T-cell (primary cell): ENCODE measurements around the gene CLEC1B. TPM values are rescaled to one million over a fixed set of nuclear protein-coding genes. Genes with fewer than 3 reads are reported as not detected.

ENCODE experiments used
- ATAC-seq, 4 experiments: fragments of 200-7000 bp in 3 of 4; fragments of 150-1000 bp in 1 of 4; cut with Tn5 transposase; replicated peaks in 1 of 4; 1 replicate in 3 of 4; 2 replicates in 1 of 4; pipeline ENCODE4 v1.10.0; 2021; ENCODE audit warnings: moderate library complexity in 3 of 4, mild to moderate bottlenecking in 2 of 4, moderate number of reproducible peaks in 1 of 4
- CTCF ChIA-PET, 2 donors: fragments of 300-600 bp; sonication (Branson Sonifier 250); formaldehyde crosslinking; loops; one replicate each; lab custom pipeline; 2022; ENCODE audit warnings: antibody characterized with exemption in 2 of 2; lab: Charles Lee
- POLR2A ChIA-PET, 2 donors: fragments of 300-600 bp; sonication (Branson Sonifier 250); formaldehyde crosslinking; loops; one replicate each; lab custom pipeline; 2022; ENCODE audit warnings: antibody characterized with exemption in 2 of 2; lab: Charles Lee
- DNase-seq, 35 experiments: peaks; one replicate each; pipeline versions ENCODE4 v3.0.0 to v3.0.0-alpha.2; 2013 to 2023
- H3K27ac ChIP-seq: one replicate; pipeline ENCODE4 v1.5.1; 2013; ENCODE audit warnings: low read length
- H3K27me3 ChIP-seq, 2 experiments: replicated peaks in 1 of 2; 1 replicate in 1 of 2; 2 replicates in 1 of 2; pipeline versions ENCODE4 v1.6.1 to v1.7.0; 2013; ENCODE audit warnings: low read length in 1 of 2, mixed read lengths in 1 of 2; ENCODE audit not compliant: control insufficient read depth in 2 of 2, insufficient read depth in 2 of 2; ENCODE audit errors: extremely low read depth in 1 of 2
- H3K36me3 ChIP-seq, 2 donors: 1 replicate in 1 of 2; 2 replicates in 1 of 2; pipeline versions ENCODE4 v1.6.1 to v1.7.0; 2013; ENCODE audit warnings: low read length in 1 of 2; ENCODE audit not compliant: control insufficient read depth in 2 of 2, insufficient read depth in 1 of 2; ENCODE audit errors: extremely low read depth in 1 of 2
- H3K4me1 ChIP-seq, 2 experiments: 1 replicate in 1 of 2; 2 replicates in 1 of 2; pipeline versions ENCODE4 v1.6.1 to v1.7.0; 2013; ENCODE audit warnings: low read length in 2 of 2, mixed read lengths in 1 of 2; ENCODE audit not compliant: insufficient read depth in 2 of 2, control insufficient read depth in 1 of 2; ENCODE audit errors: extremely low read depth in 1 of 2
- H3K4me3 ChIP-seq, 2 donors: 1 replicate in 1 of 2; 2 replicates in 1 of 2; pipeline versions ENCODE4 v1.5.1 to v1.7.0; 2013; ENCODE audit warnings: mild to moderate bottlenecking in 2 of 2, low read length in 1 of 2, moderate library complexity in 1 of 2; ENCODE audit not compliant: control insufficient read depth in 1 of 2; ENCODE audit errors: extremely low read depth in 1 of 2
- H3K9me3 ChIP-seq: 2 replicates; pipeline ENCODE4 v1.7.0; 2013
- H3K27ac Mint-ChIP-seq, 2 donors: one replicate each; pipeline ENCODE4 v1.8.0; 2020 to 2021; ENCODE audit warnings: mild to moderate bottlenecking in 2 of 2, mixed read lengths in 2 of 2
- H3K27me3 Mint-ChIP-seq, 2 donors: one replicate each; pipeline ENCODE4 v1.8.0; 2021 to 2022; ENCODE audit warnings: mixed read lengths in 2 of 2
- H3K36me3 Mint-ChIP-seq: one replicate; pipeline ENCODE4 v1.8.0; 2021; ENCODE audit warnings: mixed read lengths
- H3K4me1 Mint-ChIP-seq, 3 donors: one replicate each; pipeline ENCODE4 v1.8.0; 2020 to 2022; ENCODE audit warnings: mixed read lengths in 3 of 3, mild to moderate bottlenecking in 1 of 3
- H3K4me3 Mint-ChIP-seq, 3 donors: one replicate each; pipeline ENCODE4 v1.8.0; 2020 to 2022; ENCODE audit warnings: mild to moderate bottlenecking in 3 of 3, mixed read lengths in 3 of 3, moderate library complexity in 3 of 3
- H3K9me3 Mint-ChIP-seq, 3 donors: one replicate each; pipeline ENCODE4 v1.8.0; 2020 to 2022; ENCODE audit warnings: mixed read lengths in 3 of 3
- WGBS: methylation state at CpG from one replicate; pipeline ENCODE4 v1.1.5; 2013; ENCODE audit warnings: missing lambda C conversion rate; ENCODE audit not compliant: insufficient coverage; 5-methylcytosine and 5-hydroxymethylcytosine counted together
- total RNA-seq, 35 experiments: library from RNA in 6 of 35; stranded (reverse) in 6 of 35; fragments of 120-200 nt in 1 of 35; gene quantifications; one replicate each; pipeline versions ENCODE4 v1.2.1 to v1.2.4 and lab custom pipeline; 2013 to 2026

CLEC1B gene
- total RNA-seq, 5 donors from 2014 or later (not counting 1 experiment from before 2014, with no cell fraction given) = 0.50 TPM; not detected in 4

GRCh38 chr12:10018386-10018785 is 19.5 kb upstream of the CLEC1B start:
- no peak for ATAC-seq
- no peaks in the 10 kb centered on the region for H3K36me3 Mint-ChIP-seq
- Histone ChIP-seq H3K27me3 (peaks cover 0 to 5% of the 10 kb centered on the region in 2 experiments), H3K4me1 (no peaks in the 10 kb centered on the region), H3K4me3 (no peak overlapping the region), H3K36me3 (no peaks in the 10 kb centered on the region), H3K9me3 (no peaks in the 10 kb centered on the region), H3K27ac (no peak overlapping the region)
- no peak overlapping the region for H3K27ac Mint-ChIP-seq
- H3K4me1 Mint-ChIP-seq = no peaks in the 10 kb centered on the region
- CTCF ChIA-PET = interaction anchor here in 1 of 2 donors (1.7 kb wide), 1 partner anchor 276 kb away, joined by 4 read pairs; no protein-coding TSS in a partner anchor
- DNase-seq = no peak
- WGBS = 100% methylated on average over 1 of the region's 5 CpGs
- no peaks in the 10 kb centered on the region for H3K9me3 Mint-ChIP-seq
- H3K27me3 Mint-ChIP-seq = peaks cover 16 to 18% of the 10 kb centered on the region in 2 donors
- no peak overlapping the region for H3K4me3 Mint-ChIP-seq
- POLR2A ChIA-PET = no interaction called here

GRCh38 chr12:10016881-10017280 is 18.0 kb upstream of the CLEC1B start:
- H3K27ac Mint-ChIP-seq = no peak overlapping the region
- H3K4me3 ChIP-seq = no peak overlapping the region
- H3K36me3 ChIP-seq = no peaks in the 10 kb centered on the region
- ChIA-PET POLR2A (interaction anchor here in 1 of 2 donors (0.8 kb wide), 1 partner anchor 116 kb away, joined by 4 read pairs; no protein-coding TSS in a partner anchor), CTCF (no interaction called here)
- no peaks in the 10 kb centered on the region for H3K9me3 ChIP-seq
- DNase-seq (no peak), ATAC-seq (no peak)
- H3K4me1 ChIP-seq = no peaks in the 10 kb centered on the region
- H3K27me3 ChIP-seq = no peaks in the 10 kb centered on the region
- no peak overlapping the region for H3K27ac ChIP-seq
- no peaks in the 10 kb centered on the region for H3K36me3 Mint-ChIP-seq
- peaks cover 18 to 19% of the 10 kb centered on the region in 2 donors for H3K27me3 Mint-ChIP-seq
- H3K4me1 Mint-ChIP-seq = no peaks in the 10 kb centered on the region
- no peaks in the 10 kb centered on the region for H3K9me3 Mint-ChIP-seq
- H3K4me3 Mint-ChIP-seq = no peak overlapping the region
- WGBS = 10% methylated on average over 1 of the region's 1 CpG

- no peak for ATAC-seq
- ChIA-PET CTCF (no interaction called here), POLR2A (no interaction called here)
- Mint-ChIP-seq H3K27me3 (peaks cover 18% of the 10 kb centered on the region in 2 donors), H3K36me3 (no peaks in the 10 kb centered on the region), H3K9me3 (no peaks in the 10 kb centered on the region), H3K4me1 (no peaks in the 10 kb centered on the region), H3K27ac (no peak overlapping the region), H3K4me3 (no peak overlapping the region)
- no peaks in the 10 kb centered on the region for H3K27me3 ChIP-seq
- no peak overlapping the region for H3K4me3 ChIP-seq
- H3K27ac ChIP-seq = no peak overlapping the region
- no peak for DNase-seq
- no peaks in the 10 kb centered on the region for H3K4me1 ChIP-seq
- WGBS = no CpG with 5 or more reads among the region's 4 CpGs
- H3K36me3 ChIP-seq = no peaks in the 10 kb centered on the region
- H3K9me3 ChIP-seq = no peaks in the 10 kb centered on the region
Observed at GRCh38 chr12:10015450-10015849, 16.5 kb upstream of the CLEC1B start.

- no peak overlapping the region for H3K4me3 ChIP-seq
- Mint-ChIP-seq H3K27ac (no peak overlapping the region), H3K36me3 (no peaks in the 10 kb centered on the region), H3K4me3 (no peak overlapping the region), H3K27me3 (peaks cover 22 to 27% of the 10 kb centered on the region in 2 donors), H3K9me3 (no peaks in the 10 kb centered on the region), H3K4me1 (no peaks in the 10 kb centered on the region)
- no peaks in the 10 kb centered on the region for H3K4me1 ChIP-seq
- ChIA-PET POLR2A (interaction anchor here in 1 of 2 donors (0.6 kb wide), 1 partner anchor 69 kb away, joined by 3 read pairs; no protein-coding TSS in a partner anchor), CTCF (no interaction called here)
- WGBS = 80% methylated on average over 1 of the region's 6 CpGs
- DNase-seq (no peak), ATAC-seq (no peak)
- no peaks in the 10 kb centered on the region for H3K36me3 ChIP-seq
- peaks cover 0 to 5% of the 10 kb centered on the region in 2 experiments for H3K27me3 ChIP-seq
- no peaks in the 10 kb centered on the region for H3K9me3 ChIP-seq
- no peak overlapping the region for H3K27ac ChIP-seq
Observed at GRCh38 chr12:10012630-10013330, 13.9 kb upstream of the CLEC1B start.

- ATAC-seq (no peak), DNase-seq (no peak)
- ChIA-PET CTCF (no interaction called here), POLR2A (interaction anchor here in 1 of 2 donors (0.7 kb wide), 1 partner anchor 63 kb away, joined by 4 read pairs; no protein-coding TSS in a partner anchor)
- no peak overlapping the region for H3K4me3 ChIP-seq
- no peak overlapping the region for H3K4me3 Mint-ChIP-seq
- no peaks in the 10 kb centered on the region for H3K36me3 ChIP-seq
- no peaks in the 10 kb centered on the region for H3K36me3 Mint-ChIP-seq
- H3K27me3 ChIP-seq = peaks cover 0 to 4% of the 10 kb centered on the region in 2 experiments
- H3K27me3 Mint-ChIP-seq = peaks cover 2 to 8% of the 10 kb centered on the region in 2 donors
- no peaks in the 10 kb centered on the region for H3K9me3 Mint-ChIP-seq
- WGBS = 100% methylated on average over 1 of the region's 4 CpGs
- H3K27ac ChIP-seq = no peak overlapping the region
- H3K4me1 ChIP-seq = no peaks in the 10 kb centered on the region
- H3K4me1 Mint-ChIP-seq = peaks cover 0 to 4% (median 0%) of the 10 kb centered on the region in 3 donors
- H3K27ac Mint-ChIP-seq = no peak overlapping the region
- H3K9me3 ChIP-seq = no peaks in the 10 kb centered on the region
Observed at GRCh38 chr12:10001171-10001776, 2.4 kb upstream of the CLEC1B start.

GRCh38 chr12:9992296-9992695 is 6.6 kb downstream of the CLEC1B start:
- Mint-ChIP-seq H3K36me3 (no peaks in the 10 kb centered on the region), H3K4me1 (peaks cover 0 to 4% (median 0%) of the 10 kb centered on the region in 3 donors), H3K4me3 (no peak overlapping the region), H3K27me3 (peaks cover 12 to 28% of the 10 kb centered on the region in 2 donors), H3K27ac (no peak overlapping the region), H3K9me3 (no peaks in the 10 kb centered on the region)
- Histone ChIP-seq H3K4me1 (no peaks in the 10 kb centered on the region), H3K27ac (no peak overlapping the region), H3K27me3 (no peaks in the 10 kb centered on the region), H3K9me3 (no peaks in the 10 kb centered on the region), H3K36me3 (no peaks in the 10 kb centered on the region), H3K4me3 (no peak overlapping the region)
- ATAC-seq = no peak
- WGBS = no CpG with 5 or more reads among the region's 4 CpGs
- ChIA-PET CTCF (interaction anchor here (0.6 to 1.2 kb wide), 2 partner anchors 11 to 17 kb away, joined by 3 read pairs; no protein-coding TSS in a partner anchor), POLR2A (interaction anchor here in 1 of 2 donors (0.6 kb wide), 1 partner anchor 54 kb away, joined by 3 read pairs; no protein-coding TSS in a partner anchor)
- no peak for DNase-seq
